Dermis blood vessel endothelial cell (primary cell): ENCODE measurements around the gene CACNG6. TPM values are rescaled to one million over a fixed set of nuclear protein-coding genes. Genes with fewer than 3 reads are reported as not detected.
A peak's percentile ranks its signal among the peaks of the same experiment; 100 is the strongest.

Source experiments
- DNase-seq: peaks from one replicate; pipeline ENCODE4 v3.0.0; 2010
- total RNA-seq: library from RNA; depleted of rRNA; stranded (reverse); fragments of >200 nt; gene quantifications from 2 replicates; pipeline ENCODE4 v1.2.3, GENCODE V29; 2014

CACNG6 gene
- total RNA-seq, 1 donor from 2014 or later = 0.85 TPM

DNA sequence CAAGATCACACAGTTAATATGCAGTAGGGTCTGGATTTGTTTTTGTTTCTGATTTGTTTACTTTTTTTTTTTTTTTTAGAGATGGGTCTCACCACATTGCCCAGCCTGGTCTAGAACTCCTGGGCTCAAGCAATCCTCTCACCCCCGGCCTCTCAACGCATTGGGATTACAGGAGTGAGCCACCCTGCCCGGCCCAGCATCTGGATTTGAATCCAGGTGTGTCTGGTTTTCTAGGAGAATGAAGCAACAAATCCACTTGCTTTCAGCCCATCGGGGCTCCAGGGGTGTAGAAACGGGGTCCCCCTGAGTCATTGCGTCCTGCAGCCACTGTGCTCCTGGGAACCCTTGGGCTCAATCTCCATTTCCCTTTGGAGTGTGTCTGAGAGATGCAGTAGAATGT, 22.1 kb upstream of the CACNG6 start:
- DNase-seq = no peak

DNA sequence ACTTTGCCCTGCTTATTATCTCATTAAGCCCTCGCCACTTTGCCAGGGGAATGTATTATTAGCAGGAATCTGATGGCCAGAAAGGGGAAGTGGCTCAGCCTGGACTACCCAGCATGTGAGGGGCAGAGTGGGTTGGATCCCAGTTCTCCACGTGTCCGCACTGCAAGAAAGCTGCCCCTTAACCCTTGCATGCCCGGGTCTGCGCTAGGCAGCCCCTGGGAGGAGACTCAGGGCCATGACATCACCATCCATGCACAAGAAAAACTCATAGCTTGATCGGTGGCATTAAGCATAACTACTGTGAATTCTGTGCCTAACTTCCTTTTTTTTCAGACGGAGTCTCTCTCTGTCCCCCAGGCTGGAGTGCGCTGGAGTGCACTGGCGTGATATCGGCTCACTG, 19.8 kb upstream of the CACNG6 start:
- no peak for DNase-seq

DNA sequence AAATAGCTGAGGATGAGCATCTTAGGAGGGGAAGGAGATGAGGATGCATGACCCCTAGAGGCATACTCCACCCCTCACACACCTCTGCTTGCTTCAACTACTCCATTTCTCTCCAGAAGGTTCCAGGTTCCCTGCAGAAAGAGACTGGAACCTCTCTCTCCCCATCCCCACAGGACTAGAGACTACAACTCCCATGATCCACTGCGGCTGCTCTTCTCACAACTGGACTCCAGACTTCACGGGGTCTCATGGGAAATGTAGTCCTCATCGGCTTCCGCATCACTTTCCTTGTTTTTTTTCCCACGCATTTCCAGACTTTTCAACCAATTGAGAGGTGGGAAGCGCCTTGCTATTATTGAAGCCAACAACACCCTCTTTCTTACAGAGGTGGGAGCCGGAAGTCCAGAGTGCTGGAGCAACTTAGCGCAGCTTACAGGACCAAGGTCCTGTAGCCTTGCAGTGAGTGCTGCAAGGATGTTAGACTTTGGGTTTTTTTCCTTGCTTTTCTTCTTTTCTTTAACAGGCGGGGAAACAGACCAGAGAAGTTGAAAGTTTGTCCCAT, 13.9 kb upstream of the CACNG6 start:
- DNase-seq = peak; percentile 95

DNA sequence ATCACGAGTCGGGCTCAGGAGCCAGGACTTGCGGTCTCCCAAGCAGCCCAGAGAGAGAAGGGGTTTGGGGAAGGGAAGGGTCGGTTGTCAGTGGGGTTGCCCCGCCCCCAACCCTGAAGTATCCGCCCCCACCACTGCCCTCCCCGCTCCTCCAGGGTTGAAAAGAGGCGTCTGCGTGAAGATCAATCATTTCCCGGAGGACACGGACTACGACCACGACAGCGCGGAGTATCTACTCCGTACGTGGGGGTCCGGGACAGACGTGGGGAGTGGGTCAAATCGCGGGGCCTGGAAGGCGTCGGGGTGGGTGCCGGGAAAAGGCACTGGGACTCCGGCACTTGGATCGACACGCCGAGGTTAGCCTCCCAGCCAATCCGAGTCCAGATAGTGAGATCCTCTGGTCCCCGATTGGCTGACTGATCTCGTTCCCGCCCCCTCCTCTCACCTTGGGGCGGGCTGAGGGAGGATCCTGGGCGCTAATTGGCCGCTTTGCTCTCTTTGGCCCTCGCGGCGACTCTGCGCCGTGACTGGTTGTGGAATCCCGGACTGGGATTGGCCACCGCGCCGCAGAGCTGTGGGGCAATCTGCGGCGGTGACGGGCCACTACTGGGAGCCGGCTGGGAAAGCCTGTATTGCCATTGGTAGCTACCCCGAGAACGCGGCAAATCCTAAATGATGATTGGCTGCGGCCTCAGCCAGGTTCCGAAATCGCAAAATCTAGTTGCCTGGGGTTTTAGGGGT, 13.3 kb upstream of the CACNG6 start:
- DNase-seq = peak; percentile 98

DNA sequence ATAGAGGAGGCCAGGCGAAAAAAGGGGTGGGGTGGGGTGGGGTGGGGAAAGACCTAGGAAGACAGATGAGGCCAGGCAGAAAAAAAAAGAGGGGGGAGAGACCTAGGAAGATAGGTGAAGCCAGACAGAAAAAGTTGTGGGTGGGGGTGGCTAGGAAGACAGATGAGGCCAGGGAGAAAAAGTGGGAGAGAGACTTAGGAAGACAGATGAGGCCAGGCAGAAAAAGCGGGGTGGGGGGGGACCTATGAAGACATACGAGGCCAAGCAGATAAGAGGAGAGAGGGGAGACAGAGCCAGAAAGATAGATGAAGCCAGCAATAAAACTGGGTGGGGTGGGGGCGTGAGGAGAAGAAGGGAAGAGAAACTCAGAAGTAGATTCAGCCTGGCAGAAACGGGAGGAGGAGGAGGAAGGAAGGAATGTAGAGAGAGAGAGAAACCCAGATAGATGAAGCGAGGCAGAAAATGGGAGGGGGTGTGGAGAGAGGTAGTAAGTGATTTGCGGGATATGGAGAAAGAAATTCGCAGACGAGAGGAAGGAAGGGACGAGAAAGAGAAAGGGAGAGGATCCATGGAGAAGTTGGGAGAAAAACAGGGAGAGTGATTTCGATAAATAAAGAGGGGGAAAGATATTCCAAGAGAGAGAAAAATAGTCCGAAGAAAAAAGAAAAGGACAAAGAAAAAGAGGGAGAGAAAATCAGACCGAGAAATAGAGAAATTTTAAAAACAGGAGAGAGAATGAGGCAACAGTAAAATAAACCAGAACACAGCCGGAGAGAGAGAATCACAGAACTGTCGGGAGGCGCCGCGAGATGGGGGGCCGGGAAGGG, 12.2 kb upstream of the CACNG6 start:
- DNase-seq = no peak

DNA sequence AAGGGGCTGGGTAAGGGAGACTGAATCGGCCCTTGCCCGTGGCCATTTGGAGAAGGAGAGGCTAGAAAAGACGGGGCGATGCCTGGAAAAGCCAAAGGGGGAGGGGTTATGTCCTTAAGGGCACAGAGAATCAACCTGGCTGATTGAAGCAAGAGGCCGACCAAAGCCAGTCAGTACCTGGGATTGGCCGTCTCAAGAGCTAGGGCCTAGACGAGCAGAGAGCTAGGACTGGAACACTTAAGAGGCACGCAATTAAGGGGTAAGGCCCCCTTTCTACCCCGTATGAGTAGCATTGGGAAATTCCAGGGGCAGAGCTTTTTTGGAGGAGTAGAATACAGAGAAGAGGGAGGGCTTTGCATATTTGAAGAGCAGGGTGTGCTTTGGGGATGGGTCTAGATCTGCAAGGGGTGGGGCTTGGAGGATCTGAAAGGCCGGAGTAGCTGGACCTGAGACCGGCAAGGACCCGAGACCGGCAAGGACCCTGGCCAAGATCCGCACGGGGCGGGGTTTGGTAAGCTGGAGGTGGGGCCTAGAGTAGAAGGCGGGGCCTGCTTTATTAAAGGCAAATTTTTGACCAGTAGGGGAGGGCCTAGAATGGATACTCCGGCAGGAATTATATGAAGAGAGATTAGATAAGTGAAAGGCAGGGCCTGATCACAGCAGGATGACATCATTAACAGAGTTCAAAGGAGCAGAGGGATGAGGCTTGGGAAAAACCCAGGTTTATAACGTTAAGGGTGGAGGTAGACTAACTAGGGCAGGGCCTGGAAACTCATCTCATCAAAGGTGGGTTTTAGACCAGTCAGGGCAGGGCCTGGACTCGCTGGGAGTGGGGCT, 10.7 kb upstream of the CACNG6 start:
- DNase-seq = peak; percentile 90

DNA sequence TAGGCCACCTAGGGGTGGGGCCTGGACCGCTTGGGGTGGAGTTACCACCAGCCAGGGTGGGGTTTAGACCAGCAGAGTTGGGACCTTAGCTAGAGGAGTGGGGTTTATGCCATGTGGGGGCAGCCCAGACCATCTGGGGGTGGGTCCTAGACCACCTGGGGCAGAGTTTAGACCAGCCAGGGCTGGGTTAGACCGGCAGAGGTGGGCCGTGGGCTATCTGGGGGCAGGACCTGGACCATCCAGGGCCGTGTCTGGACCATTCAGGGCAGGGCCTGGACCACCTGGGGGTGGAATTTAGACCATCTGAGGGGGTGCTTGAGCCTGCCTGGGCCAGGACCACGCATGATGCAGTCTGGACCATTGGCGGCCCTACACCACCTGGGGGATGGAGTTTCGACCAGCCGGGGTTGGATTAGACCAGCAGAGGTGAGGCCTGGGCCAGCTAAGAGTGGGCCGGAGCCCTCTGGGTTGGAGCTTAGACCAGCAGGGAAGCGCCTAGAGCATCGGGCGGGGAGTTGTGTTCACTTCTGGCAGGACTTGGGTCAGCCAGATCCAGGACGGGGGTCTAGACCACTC, 10.0 kb upstream of the CACNG6 start:
- no peak for DNase-seq

DNA sequence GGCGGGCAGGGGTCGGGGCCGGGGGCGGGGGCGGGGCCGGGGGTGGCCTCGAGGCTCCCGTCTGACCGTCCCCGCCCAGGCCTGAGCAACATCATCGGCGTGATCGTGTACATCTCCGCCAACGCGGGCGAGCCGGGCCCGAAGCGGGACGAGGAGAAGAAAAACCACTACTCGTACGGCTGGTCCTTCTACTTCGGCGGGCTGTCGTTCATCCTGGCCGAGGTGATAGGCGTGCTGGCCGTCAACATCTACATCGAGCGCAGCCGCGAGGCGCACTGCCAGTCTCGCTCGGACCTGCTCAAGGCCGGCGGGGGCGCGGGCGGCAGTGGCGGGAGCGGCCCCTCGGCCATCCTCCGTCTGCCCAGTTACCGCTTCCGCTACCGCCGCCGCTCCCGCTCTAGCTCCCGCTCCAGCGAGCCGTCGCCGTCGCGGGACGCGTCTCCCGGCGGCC, 9.4 kb upstream of the CACNG6 start:
- DNase-seq = peak; percentile 60

DNA sequence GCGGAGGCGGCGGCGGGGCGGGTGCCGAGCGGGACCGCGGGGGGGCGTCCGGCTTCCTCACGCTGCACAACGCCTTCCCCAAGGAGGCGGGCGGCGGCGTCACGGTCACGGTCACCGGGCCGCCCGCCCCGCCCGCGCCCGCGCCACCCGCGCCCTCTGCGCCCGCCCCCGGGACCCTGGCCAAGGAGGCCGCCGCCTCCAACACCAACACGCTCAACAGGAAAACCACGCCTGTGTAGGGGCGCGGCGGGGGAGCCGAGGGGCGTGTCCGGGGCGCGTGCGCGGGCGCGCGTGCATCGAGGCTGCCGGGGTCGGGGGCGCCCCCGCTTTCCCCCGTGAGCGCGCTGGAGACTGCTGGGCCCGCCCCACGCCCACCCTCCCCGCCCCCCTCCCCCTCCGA, 8.8 kb upstream of the CACNG6 start:
- peak; percentile 59 for DNase-seq

DNA sequence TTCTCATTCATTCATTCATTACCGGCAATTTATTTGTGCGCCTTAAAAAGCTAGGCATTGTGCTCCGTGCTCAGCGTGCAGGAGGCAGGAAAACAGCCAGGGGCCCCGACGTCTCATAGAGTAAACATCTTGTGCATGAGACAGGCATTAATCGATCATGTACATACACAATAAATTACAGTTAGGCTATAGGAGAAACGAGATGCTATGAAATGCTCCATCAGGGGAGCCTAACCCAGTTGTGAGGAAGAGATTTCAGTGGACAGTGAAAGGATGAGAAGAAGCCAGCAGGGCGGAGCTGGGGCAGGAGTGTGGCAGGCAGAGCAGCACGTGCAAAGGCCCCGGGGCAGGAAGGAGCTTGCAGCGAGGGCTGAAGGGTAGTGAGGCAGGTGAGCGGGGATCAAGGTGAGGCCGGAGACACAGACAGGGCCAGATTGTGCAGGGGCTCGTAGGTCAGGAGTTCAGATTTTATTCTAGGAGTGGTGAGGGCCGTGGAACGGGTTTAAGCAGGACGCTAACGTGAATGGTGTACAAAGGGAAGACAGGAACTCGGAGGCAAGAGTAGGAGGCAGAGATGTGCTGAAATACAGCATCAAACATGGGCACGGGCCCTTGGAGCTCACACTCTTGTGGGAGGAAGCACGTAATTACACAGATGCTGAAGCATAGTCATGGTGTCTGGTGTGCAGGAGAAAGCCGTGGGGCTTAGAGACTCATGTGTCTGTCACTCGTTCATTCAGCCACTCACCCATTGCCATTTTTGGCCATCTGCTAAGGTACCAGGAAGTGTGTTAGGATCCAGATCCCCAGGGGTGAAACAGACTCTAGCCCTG, 7.8 kb upstream of the CACNG6 start:
- DNase-seq = no peak

DNA sequence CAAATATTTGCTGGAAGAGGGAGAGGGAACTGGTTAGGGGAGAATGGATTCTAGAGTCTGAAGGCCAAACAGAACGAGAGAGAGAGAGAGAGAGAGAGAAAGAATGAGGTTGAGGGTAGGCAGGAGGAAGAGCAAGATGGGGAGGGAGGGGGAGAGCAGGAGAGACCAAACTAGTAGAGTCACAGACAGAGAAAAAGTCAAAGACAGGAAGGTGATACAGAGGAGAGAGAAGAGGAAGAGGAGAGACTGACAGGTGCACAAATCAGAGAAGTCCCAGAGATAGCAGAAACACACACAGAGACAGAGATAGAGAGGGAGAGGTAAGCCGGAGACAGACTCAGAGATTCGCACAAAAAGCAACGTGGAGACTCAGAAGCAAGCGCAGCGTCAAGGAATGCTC, 5.6 kb upstream of the CACNG6 start:
- no peak for DNase-seq

DNA sequence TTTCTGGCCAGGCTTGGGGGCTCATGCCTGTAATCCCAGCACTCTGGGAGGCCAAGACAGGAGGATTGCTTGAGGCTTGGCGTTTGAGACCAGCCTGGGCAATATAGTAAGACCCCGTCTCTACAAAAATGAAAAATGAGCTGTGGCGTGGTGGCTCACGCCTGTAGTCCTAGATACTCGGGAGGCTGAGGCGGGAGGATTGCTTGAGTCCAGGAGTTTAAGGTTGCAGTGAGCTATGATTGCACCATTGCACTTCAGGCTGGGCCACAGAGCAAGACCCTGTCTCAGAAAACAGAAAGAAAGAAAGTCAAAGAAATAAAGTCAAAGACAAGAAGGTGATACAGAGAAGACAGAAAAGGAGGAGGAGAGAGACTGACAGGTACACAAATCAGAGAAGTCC, 2.5 kb upstream of the CACNG6 start:
- no peak for DNase-seq

DNA sequence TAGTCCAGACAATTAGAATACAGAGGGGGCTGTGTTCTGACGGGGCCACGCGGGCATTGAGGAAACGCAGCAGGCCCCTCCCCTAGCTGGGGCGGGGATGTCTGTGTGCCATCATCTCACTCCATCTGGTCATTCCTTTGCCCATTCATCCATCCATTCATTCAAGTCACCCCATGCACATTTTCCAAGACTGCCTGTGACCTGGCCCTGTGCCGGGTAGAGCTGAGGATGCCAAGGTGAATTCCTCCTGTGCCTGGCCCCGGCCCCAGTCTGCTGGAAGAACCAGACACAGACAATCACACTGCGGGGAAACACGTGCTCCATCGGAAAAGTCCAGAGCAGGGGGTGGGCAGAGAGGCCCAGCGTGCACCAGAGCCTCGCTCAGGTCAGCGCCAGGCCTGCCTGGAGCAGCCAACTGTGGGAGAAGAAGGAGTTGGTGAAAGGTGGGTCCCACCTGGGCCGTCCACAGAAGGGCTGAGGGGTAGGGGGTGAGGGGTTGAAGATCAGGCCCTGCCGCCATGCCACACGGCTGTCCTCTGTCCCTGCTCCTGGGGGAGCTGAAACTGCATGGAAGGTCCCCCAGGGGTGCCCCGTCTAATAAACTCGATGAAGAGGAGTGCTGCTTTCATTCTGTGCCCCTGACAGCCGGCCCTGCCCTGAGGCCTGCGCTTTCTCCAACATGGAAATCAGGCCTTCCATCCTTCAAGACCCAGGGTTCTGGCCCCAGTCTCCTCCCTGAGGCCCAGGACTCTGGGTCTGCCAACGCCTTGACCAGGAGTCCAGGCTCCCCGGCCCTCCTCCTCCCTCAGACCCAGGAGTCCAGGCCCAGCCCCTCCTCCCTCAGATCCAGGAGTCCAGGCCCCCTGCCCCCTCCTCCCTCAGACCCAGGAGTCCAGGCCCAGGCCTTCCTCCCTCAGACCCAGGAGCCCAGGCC, 1.6 kb upstream of the CACNG6 start:
- DNase-seq = peak; percentile 77

DNA sequence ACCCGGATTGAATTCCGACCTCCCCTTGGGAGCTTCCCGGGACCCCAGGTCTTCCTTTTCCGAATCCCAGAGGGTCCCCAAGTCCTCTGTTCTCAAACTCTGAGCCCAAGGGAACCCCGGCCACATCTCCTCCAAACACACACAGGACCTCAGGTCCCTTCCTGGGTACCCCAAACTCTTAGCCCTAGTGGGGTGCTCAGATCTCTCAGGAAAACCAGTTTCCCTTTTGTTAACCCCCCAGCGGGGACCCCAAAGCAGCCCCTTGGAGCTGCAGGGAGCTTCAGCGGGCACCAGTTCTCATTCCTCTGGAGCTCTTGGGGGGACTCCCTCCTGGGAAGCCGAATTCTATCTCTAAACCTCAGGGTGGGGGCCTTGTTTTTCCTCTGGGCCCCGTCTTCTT, 774 bp downstream of the CACNG6 start:
- no peak for DNase-seq

DNA sequence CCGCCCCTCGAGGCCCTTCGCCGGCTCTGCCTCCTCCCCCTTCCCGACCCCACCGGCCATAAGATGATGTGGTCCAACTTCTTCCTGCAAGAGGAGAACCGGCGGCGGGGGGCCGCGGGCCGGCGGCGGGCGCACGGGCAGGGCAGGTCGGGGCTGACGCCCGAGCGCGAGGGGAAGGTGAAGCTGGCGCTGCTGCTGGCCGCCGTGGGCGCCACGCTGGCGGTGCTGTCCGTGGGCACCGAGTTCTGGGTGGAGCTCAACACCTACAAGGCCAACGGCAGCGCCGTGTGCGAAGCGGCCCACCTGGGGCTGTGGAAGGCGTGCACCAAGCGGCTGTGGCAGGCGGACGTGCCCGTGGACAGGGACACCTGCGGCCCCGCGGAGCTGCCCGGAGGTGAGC, 1.4 kb downstream of the CACNG6 start:
- no peak for DNase-seq

DNA sequence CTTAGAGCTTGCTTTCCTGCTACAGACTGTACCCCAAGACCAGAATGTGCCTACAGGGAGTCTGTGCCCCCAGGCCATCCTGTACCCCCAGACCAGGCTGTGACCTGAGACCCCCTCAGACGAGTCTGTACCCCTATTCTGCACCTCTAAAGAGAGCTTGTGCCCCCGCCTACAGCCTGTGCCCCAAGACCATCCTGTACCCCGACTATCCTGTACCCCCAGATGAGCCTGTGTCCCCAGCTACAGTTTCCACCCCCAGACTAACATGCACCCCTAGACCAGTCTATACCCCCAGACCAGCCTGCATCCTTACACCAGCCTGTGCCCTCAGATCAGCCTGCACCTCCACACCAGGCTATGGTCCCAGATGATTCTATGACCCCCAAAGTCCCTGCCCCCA, 2.0 kb downstream of the CACNG6 start:
- DNase-seq = no peak

DNA sequence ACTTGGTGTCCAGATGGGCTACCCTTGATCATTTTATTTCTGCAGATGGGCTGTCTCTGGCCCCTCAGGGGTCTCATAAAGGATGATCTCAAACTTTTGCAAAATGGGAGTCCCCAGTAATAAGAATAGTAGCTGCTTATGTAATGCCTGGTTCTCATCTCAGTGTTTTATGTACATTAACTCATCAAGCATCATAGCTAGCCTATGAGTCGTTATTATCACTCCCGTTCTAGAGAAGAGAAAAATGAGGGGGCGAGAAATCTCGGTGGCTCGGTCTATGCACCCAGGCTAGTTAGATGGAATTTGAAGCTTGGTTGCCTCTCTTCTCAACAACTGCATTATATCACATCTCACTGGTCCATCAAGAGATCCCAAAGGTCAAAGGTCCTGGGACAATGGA, 3.4 kb downstream of the CACNG6 start:
- DNase-seq = no peak

DNA sequence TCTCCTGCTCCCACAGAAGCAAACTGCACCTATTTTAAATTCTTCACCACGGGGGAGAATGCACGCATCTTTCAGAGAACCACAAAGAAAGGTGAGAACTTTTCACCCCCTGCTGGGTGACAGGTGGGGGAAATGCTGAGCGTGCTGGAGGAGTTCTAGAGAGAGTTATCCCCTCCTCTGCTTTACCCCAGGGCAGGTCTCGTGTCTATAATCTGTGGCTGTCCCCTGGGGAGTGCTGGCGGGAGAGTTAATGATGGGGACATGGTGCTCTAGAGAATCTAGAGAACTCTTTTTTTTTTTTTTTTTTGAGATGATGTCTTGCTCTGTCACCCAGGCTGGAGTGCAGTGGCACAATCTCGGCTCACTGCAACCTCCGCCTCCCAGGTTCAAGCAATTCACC, 6.8 kb downstream of the CACNG6 start:
- no peak for DNase-seq

DNA sequence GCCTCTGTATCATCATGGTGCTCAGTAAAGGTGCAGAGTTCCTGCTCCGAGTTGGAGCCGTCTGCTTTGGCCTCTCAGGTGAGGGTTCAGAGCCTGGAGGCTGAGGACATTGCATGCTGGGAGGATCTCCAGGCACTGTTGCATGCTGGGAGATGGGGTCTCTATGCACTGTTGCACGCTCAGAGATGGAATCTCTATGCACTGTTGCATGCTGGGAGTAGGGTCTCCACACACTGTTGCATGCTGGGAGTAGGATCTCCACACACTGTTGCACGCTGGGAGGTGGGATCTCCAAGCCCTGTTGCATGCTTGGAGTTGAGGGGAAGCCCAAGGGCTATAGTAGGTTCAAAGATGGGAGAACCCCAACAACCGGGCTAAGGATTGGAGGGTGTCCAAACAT, 8.3 kb downstream of the CACNG6 start:
- no peak for DNase-seq

DNA sequence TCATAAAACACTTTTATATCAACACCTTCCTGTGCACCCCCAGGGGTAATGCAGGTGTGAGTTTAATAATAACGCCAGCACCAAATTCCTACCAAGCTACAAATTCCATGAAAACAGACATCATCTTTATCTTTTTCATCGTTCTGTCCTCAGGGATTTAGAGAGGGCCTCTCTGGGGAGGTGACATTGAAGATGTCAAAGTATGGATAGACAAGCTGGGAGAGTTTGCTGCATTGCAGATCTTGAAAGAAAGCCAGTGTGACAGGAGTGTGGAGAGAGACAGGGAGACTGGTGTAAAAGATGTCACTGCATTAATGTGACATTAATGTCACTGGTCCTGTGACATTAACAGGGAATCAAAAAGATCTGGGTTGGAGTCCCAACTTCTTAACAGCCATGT, 10.1 kb downstream of the CACNG6 start:
- no peak for DNase-seq
